ENCODE measurements around the gene EVI2B.

DNA sequence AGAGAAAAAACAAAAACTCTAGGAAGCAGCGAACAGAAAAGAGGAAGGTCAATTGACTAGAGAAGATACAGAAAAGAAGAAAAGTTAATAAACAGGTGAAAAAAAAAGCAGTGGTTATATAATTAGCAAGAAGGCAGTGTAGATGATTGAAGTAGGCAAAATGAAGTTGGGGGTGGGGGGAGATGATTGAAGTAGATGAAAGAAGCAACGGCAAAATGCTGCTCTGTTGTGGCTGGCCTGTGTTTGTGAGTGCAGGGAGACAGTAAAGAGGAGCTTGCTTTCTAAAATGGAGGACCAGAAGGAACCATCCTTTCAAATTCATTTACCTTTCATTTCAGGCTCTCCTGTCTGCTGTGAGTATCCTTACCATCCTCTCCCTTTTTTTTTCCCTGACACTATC, 3.6 kb downstream of the EVI2B start:
- TF ChIP-seq, protein P1, sequence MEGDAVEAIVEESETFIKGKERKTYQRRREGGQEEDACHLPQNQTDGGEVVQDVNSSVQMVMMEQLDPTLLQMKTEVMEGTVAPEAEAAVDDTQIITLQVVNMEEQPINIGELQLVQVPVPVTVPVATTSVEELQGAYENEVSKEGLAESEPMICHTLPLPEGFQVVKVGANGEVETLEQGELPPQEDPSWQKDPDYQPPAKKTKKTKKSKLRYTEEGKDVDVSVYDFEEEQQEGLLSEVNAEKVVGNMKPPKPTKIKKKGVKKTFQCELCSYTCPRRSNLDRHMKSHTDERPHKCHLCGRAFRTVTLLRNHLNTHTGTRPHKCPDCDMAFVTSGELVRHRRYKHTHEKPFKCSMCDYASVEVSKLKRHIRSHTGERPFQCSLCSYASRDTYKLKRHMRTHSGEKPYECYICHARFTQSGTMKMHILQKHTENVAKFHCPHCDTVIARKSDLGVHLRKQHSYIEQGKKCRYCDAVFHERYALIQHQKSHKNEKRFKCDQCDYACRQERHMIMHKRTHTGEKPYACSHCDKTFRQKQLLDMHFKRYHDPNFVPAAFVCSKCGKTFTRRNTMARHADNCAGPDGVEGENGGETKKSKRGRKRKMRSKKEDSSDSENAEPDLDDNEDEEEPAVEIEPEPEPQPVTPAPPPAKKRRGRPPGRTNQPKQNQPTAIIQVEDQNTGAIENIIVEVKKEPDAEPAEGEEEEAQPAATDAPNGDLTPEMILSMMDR (IDR thresholded peaks at IDR 0.05): no peak
- TF ChIP-seq ZFX (IDR thresholded peaks at IDR 0.05; ENCODE audit: borderline replicate concordance): no peak

Data from 22Rv1 (cell line).